GM18868 (cell line): Measurements from ENCODE around the gene RGL1.

ENCODE experiments used
- ATAC-seq: cut with Tn5 transposase; IDR thresholded peaks from one replicate; pipeline ENCODE4 v1.9.1; 2021; ENCODE audit warnings: mild to moderate bottlenecking, moderate library complexity; ENCODE audit not compliant: unreplicated experiment

RGL1 gene

DNA sequence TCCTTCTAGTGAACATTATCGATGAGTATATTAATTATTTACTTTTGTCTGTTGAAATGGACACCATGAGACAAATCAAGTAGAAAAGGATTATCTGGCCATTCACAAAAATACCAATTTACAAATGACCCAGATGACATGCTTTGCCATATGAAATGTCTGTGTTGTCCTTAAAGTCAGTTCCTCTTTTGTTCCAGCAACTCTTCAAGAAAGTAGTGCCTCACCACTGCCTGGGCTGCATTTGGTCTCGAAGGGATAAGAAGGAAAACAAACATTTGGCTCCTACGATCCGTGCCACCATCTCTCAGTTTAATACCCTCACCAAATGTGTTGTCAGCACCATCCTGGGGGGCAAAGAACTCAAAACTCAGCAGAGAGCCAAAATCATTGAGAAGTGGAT lies 79.6 kb downstream of the RGL1 start:
- ATAC-seq: no peak

DNA sequence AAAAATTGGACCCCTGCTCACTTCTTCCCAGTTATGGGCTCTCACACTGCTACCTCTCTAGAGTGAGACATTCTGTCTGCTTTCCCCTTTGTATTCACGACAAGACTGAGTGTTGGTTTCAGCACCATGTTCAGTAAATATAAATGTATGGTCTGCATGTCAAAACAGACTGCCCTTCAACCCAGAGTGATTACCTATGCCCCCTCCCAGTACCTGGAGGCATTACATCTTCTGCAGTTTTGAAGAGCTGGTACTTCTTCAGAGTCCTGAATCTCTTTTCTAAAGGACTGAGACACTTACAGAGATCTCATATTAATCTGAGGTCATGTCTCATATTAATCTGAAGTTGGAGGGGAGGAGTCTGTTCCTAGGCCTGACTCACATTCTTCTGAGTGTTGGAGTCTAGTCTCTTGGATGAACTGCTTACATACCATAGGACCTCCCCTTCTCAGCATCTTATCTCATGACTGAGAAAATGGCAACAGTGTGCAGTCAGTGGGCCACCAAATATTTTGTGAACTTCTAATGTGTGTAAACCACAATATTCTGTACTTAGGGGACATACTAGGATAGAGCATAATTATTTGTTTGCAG lies 80.3 kb downstream of the RGL1 start:
- no peak for ATAC-seq

DNA sequence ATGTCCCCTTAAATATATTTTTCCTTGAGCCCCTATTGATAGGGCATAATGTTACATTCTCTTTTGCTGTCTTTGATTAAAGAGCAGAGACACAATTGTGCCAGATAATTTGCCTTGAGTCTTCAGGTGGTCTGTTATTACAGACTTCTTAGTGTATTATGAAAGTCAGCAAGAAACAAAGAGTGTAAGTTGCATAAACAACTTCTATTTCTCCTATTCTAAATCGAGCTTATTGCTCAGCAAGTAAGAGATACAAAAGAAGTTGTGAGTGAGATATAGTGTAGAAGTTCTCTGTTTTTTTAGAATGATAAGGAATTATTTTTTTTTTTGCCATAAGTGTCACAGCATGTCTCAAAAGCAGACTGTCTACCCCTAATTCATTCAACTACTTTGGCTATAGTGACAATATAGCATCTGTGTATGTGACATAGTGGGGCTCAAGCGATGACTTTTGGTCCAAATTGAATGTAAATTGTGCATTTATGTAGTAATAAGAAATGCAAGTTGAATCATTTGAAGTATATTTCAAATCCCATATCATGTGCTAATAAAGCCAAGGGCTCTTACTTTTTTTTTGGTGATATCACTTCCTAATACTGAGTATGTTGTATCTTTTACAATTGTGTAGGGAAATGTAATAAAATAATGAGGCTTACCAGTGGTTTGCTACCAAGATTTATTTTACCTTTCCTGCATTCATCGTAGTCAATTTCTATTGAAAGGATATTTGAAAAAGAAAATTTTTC lies 81.3 kb downstream of the RGL1 start:
- ATAC-seq: no peak

DNA sequence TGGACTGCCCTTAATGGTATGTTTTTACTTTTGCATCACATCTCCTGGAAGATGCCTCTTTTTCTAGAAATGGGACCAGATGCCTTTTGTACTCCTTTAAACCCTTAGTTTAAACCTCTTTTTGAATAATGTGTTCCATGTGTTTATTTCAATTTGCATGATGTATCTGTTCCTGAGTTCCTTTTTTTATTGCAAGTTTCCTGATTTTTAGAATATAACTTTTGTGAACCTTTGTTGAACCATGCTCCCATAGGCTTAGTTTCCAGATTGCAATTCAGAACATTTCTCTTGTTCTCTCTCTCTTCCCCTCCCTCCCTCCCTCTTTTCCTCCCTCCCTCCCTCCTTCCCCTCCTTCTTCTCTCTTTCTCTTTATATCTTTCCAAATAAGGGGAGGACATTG lies 81.9 kb downstream of the RGL1 start:
- ATAC-seq: no peak

DNA sequence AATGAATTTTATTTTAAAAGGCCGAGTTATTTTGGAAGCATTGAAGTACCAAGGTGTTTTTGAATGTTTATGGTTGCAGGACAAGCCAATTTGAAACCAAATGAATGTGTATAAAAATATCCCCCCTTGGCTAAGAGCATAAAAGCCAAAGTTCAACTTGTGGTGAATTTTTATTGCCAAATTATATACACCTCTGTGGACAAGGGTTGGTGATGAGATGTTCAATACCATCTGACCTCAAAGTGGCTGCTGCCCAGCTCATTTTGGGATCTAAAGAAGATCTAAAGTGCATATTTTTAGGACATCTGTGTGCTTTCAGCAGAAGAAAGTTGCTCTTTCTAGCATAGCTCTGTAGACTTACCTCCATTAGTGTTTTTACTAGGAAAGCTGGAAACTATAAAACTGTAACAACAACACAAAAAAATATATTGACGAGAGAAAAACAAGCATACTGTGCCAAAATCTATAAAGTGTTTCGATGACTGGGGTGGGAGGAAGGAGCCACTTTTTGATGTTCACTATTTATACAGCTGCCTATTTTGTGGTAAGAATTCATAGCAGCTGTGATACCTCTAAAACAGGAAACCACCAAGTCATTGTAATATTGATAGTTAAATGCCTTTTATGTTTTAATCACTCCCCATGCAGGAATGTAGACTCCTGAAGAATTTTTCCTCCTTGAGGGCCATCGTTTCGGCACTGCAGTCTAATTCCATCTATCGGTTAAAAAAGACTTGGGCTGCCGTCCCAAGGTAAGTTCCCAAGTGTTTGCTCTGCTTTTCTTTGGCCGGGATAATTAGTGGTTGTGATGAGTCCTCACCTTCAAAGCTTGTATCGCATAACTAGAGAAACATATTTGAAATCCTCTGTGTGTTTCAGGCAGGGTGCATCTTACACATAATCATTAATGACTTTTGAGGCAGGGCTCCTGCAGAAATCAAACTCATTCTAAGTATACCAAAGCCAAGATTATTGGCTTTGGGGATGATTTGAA lies 83.2 kb downstream of the RGL1 start:
- ATAC-seq: no peak

DNA sequence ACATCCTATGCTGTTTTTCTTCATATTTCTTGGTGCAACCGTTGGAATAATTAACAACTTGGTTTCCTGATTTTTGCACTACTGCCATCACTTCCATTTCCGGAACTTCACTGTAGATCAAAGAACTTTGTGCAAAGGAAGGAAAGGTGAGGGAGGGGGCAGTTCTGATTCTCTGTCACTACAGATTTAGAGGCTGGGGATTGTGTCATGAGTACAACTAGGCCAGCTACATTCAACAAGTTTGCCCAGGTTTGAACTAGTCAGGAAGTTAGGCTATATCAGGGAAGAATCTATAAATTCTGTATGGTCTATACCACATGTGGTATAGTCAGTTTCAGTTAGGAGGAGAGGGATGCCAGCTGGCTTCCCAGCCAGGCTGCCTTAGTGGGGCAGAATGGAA lies 84.2 kb downstream of the RGL1 start:
- no peak for ATAC-seq

DNA sequence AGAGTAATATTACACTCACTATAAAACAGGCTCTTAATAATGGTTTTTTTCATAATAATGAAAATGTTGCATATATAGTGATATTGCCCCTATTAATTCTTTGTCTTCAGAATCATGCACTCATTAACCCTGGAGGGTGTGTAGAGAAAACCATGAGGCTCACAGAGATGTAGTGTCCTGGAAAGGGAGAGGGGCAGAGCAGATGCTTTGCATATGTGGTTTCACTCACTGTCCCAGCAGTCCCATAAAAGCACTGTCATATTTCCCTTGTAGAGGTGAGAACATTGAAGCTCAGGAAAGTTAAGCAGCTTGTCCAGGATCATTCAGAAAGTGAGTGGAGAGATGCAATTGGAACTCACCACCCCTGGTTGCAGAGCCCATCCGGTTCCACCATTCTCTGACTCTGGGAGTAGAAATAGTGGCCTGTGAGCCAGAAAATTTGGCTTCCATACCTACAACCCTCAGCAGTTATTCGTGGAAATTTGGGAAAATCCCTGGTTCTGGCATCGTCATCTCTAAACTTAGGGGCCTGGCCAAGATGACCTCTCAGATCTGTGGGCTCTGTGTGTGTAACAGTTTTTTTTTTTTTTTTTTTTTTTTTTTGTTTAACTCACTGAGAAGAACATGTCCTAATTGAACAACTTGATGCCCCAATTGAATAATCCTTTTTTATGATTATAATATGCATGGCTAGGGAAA lies 86.4 kb downstream of the RGL1 start:
- peak; percentile 54 for ATAC-seq

DNA sequence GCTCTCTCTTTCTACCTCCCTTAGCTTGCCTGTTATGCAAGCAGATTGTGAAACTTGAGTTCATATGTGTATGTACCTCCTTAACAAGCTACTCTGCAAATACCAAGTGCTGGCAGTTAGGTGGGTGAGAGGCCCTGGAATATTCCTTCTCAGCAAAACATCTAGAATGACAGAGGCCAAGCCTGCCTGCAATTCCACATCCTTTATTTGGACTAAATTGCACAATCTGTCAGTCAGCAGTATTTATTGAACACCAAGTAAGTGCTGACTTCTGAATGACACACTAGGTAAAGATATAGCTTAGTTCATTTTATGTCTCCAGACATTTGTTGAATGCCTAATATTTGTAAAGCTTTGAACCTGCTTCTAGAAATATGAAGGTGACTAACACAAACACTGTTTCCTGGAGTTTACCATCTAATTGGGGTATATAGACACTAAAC lies 87.5 kb downstream of the RGL1 start:
- ATAC-seq: no peak

DNA sequence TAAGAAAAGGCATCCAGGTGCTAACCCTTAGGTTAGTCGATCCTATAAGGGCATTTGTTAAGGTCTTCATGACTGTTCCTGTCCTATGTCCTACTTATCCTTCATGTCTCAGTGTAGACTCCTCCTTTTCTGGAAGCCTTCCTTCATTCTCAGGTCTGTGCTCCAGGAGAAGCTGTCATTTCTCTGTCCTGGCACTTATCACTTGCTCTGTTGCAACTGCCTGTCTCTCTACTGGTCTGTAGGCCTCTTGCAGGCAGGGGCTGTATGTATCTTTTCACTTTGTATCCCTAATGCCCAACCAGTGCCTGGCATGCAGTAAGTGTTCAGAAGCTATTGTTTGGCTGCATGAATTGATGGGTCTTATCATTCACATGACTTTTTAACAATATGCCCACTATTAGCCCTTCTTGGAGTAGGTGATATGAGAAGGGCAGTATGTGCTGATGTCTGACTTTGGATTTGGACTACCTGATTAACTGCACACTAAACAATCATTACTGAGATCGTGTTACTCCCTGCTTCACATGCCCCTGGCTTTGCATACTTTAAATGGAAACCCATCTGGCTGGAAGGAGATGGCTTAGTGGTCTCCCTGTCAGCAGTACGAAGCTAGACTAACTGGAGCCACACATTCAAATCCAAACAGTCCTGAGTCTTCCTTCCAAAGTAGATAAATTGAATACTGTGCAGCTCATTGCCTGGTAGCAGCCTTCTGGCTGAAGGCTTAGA lies 88.8 kb downstream of the RGL1 start:
- no peak for ATAC-seq

DNA sequence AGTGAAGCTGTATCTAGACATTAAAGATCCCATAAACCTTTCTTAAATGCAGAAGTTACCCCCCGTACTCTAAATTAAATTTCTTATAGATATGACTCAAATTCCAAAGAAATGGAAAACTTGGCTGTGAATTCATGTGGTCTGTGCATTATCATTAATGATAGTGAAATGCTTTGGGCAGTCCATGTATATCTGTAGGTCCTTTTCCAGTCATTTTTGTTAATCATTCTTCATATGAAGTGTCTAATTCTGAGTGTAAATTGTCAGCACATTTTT lies 89.3 kb downstream of the RGL1 start:
- no peak for ATAC-seq

DNA sequence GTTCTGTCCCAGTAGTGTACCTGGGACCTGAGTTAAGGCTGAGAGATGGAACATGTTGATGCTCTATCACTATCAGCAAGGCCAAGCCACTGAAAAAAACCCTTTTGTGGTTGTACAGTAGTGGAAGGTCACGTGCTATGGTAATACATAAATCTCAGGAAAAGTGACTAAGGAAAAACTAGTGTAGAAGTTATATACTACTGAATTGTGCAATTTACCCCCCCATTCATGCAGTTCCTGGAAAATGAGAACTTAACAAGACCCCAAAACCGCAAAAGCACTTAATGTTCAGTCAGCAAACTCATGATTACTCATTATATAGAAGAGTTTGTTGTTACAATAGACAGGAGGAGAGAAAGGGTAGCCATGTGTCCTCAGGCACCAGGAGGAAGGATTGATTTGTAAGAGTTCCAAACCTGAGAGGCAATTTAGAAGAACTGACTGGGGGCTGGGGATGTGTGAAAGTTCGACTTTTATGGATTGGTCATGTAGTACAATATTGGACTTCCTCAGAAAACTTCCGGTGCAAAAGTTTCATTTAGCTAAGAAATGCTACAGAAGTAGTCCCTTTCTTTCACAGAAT lies 91.6 kb downstream of the RGL1 start:
- ATAC-seq: no peak

DNA sequence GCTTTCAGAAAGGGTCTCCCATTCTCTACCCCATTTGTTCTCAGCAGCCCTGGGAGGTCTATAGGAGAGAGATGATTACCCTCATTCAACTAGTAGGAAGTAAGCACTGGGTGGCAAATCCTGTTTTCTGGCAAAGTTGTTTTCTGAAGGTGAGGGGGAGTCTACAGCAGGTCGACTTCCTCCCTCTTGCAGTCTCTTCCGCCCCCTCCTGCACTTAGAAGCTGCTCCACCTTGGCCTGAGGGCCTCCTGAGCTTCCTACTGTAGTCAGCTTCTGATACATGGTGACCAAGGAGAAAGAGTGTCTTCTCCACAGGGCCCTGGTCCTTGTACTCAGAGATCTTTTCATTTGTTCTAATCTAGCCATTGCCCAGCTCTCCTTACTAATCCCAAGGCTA lies 93.1 kb downstream of the RGL1 start:
- peak; percentile 20 for ATAC-seq

DNA sequence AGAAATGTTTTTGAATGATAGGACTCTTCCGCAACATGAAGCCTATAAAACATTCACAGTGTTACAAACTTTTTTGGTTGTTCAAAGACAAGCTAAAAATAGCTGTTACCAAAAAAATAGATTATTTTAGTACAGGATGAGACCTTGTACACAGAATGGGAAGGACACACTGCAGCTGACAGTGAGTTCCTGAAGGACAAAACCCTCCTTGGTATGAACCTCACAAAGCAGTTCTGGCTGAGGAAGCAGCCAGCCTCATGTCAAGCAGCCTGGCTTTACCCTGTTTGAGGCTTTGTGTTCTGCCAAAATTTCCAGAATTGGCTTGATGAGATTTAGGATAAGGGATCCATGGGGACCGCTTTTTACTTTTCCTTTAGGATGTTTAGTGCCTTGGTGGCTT lies 93.7 kb downstream of the RGL1 start:
- no peak for ATAC-seq

DNA sequence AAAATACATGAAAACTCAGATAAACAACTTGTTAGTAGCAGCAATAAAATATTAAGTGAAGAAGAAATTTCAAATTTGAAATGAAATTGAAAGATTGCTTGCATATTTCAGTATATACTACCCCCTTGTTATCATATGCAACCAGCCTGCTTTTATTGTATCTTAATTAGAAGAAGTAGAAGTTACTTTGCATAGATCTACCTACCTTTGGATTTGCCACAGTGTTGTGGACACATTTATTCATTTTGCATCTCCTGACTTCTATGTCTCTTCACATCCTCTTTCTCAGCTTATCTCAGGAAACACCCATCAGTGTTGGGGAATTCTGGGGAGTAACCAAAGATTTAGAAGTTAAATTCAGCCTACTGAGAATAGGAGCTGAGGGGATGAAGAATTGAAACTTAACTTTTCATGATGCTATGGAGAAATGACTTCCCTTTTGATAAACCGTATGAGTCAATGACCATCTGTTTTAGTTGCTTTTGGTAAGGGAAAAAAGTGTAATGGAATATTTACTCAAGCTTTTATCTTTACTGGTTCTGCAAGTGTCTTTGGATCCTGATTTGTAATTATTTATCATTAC lies 96.9 kb downstream of the RGL1 start:
- peak; percentile 49 for ATAC-seq

DNA sequence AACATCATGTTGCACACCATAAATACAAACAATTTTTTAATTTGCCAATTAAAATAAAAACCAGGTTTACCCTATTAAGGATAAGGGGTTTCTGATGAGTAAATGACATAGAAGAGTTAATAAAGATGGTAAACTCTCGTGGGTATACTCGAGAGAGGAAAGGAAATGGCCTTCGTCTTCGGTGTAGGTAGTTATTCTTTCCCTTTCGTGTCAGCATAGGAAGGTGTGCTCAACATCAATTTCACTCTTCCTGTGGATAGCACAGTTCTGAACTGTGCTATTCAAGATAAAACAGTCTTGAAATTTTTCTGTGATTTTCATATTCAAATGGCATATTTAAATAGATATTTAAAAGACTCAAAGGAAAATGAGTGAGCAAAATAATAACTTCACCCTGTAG lies 98.2 kb downstream of the RGL1 start:
- no peak for ATAC-seq

DNA sequence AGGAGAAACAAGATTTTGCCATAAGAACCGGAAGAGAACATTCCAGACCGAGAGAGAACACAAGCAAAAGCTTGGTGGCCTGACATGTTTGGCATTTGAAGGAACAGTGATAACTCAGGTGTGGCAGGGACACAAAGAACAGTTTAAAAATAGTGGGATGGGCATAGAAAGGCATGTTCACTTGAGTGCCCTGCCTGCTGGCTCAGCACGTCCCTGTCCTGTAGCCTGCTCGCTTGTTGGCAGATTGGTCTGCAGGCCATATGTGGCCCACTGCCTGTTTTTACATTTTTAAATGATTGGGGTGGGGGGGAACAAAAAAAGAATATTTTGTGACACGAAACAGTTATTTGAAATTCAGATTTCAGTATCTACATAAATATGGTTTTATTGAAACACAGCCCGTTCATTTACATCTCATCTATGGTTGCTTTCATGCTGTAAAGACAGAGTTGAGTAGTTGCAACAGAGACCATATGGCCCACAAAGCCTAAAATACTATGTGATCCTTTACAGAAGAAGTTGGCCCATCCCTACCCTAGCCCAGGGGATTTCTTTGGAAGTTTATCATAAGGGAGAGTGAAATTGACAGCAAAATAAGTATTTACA lies 100.7 kb downstream of the RGL1 start:
- no peak for ATAC-seq

DNA sequence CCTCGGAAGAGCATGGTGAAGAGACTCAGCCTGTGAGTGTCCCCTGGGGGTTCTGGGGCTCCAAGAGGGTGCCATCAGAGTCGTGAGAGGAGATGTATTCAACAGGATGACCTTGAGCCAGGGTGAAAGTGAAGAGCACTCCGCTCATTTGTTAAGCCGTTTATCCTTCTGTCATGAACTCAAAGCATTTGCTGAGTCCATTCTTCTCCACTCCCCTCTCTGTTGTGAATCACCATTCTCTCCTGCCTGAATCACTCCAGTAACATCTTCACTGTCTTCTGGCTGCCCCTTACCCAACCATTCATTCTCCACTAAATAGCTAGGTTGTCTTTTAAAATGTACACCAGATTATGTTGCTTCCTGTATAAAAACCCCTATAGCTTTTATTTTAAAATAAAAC lies 102.2 kb downstream of the RGL1 start:
- no peak for ATAC-seq

DNA sequence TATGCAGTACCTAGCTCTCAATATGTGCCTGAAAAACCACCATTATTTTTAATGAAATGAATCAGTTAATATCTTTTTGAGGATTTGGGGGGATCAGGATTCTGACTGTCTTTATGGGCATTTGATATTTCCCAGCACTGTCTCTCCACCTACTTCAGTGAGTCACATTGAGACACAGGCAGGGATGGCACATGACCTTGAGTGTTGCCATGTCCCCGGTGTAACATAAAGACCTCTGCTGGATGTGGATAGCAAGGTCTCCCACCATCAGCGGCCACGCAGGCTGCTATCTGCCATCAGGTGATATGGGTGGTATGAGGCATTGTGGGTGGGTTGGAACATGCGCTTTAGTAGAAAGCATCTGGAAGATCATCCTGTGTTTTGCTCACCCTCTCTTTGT lies 103.2 kb downstream of the RGL1 start:
- no peak for ATAC-seq

DNA sequence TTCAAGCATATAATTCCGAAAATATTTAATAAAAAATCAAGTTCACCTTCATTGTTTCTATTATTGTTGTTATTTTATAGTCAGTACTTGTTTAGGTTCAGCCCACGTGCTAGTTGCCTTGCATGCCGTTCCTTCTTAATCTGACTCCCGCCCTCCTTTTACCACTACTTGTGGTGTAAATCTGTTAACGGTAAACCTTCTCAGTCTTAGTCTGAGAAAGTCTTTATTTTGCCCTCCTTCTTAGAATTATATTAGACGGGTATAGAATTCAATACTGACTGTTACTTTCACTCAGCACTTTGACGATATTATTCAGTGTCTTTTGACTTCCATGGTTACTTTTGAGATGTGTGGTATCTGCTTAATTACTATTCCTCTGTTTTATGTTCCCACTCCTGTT lies 104.8 kb downstream of the RGL1 start:
- no peak for ATAC-seq

DNA sequence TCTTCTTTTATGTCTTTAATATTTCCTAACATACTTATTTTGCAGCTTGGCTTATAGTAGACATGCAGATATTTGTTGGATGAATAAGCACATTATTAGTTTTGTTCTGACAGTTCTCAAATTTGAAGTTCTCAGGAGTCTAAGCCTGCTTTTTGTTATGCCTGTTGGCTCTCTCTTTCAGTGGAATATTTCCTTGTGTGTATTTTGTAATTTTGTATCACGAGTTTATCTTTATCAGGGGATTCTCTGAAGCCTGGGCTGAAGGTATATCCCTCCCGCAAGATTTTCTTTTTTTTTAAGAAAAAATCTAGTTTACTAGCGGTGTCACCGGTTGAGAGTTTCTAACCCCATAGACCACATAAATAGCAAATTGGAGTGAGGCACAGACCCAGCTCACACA lies 105.9 kb downstream of the RGL1 start:
- ATAC-seq: no peak
